Measurements from ENCODE around the gene C1orf53.

DNA sequence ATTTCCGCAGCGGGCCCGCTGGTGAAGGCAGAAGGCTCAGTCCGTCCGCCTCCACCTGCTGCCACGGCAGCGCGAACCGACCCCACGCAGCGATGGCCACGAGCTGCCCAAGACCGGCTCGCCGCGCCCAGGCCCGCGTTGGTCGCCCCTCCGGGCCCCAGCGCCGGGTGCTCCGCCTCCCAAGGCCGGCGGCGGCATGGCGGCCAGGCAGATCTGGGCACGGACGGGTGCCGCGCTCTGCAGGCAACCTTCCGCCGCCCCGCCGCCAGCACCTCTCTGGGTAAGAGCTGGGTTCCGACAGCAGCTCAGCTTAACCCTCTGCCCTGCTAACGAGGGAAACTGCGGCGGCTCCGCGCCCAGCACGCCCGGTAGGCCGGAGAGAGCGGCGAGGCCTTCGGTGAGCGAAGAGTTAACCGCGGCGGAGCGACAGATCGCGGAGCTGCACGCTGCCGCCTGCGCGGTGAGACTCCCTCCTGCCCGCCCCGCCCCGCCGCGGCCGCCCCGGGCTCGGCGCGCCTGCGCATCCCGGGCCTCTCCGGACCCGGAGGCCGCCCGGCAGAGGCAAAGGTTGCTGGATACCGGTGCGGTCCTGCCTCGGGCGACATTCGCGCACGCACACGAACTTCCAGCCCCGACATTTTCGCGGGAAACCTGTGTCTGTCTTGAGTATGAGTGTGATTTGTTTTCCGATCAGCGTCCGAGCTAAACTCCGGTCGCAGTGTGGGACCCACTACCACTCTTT is at the start of gene C1orf53:
- peak; percentile 47 for TF ChIP-seq POLR2A (IDR thresholded peaks at IDR 0.05)
- TF ChIP-seq, protein P1, sequence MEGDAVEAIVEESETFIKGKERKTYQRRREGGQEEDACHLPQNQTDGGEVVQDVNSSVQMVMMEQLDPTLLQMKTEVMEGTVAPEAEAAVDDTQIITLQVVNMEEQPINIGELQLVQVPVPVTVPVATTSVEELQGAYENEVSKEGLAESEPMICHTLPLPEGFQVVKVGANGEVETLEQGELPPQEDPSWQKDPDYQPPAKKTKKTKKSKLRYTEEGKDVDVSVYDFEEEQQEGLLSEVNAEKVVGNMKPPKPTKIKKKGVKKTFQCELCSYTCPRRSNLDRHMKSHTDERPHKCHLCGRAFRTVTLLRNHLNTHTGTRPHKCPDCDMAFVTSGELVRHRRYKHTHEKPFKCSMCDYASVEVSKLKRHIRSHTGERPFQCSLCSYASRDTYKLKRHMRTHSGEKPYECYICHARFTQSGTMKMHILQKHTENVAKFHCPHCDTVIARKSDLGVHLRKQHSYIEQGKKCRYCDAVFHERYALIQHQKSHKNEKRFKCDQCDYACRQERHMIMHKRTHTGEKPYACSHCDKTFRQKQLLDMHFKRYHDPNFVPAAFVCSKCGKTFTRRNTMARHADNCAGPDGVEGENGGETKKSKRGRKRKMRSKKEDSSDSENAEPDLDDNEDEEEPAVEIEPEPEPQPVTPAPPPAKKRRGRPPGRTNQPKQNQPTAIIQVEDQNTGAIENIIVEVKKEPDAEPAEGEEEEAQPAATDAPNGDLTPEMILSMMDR (IDR thresholded peaks at IDR 0.05) = peak in 1 of 5 experiments; percentile 25
